Measurements from ENCODE around the gene NUDT15. TPM values are rescaled to one million over a fixed set of nuclear protein-coding genes. Genes with fewer than 3 reads are reported as not detected.

NUDT15 gene
- total and polyA plus RNA-seq, 10 of the 15 experiments (the other 5 are each of a cell fraction or from before 2014, with no cell fraction given), result 11.4 to 26.7 (median 18.0) TPM

Other genes with a start within 250 kb of the NUDT15 start
- gene SUCLA2, start 36.5 kb upstream of the NUDT15 start, total RNA-seq (2014; rRNA removed), result 30.0 and 30.5 TPM in 2 replicates
- gene SUCLA2, start 36.5 kb upstream of the NUDT15 start, total RNA-seq (2014; rRNA removed; fragmentation: Illumina TruSeq; extraction: Trizol), result 41.1 and 43.8 TPM in 2 replicates
- 35.3 and 36.8 TPM in 2 replicates for gene SUCLA2, start 36.5 kb upstream of the NUDT15 start, total RNA-seq (2021)
- gene SUCLA2, start 36.5 kb upstream of the NUDT15 start, polyA plus RNA-seq (2011; rRNA removed), result 50.7 and 86.2 TPM in 2 replicates
- gene SUCLA2, start 36.5 kb upstream of the NUDT15 start, polyA plus RNA-seq (2014; fragmentation: Illumina TruSeq; extraction: Trizol), result 36.8 and 43.0 TPM in 2 replicates
- gene SUCLA2, start 36.5 kb upstream of the NUDT15 start, polyA plus RNA-seq (2014; fragmentation: Nextera tagmentation; extraction: Ambion mirVana), result 10 to 100 TPM; 41.8 to 45.2 TPM
- 25.9 and 27.5 TPM in 2 replicates for gene SUCLA2, start 36.5 kb upstream of the NUDT15 start, polyA plus RNA-seq (2014; rRNA removed)
- gene SUCLA2, start 36.5 kb upstream of the NUDT15 start, polyA plus RNA-seq (2016; fragmentation: Nextera tagmentation; extraction: Ambion mirVana), result 10 to 100 TPM; 82.3 to 83.4 TPM
- gene MED4, start 57.4 kb downstream of the NUDT15 start, total RNA-seq (2014; rRNA removed), result 31.5 and 38.0 TPM in 2 replicates
- 48.4 and 51.9 TPM in 2 replicates for gene MED4, start 57.4 kb downstream of the NUDT15 start, total RNA-seq (2014; rRNA removed; fragmentation: Illumina TruSeq; extraction: Trizol)
- 40.1 and 43.7 TPM in 2 replicates for gene MED4, start 57.4 kb downstream of the NUDT15 start, total RNA-seq (2021)
- 92.5 and 107 TPM in 2 replicates for gene MED4, start 57.4 kb downstream of the NUDT15 start, polyA plus RNA-seq (2011; rRNA removed)
- 85.5 and 100 TPM in 2 replicates for gene MED4, start 57.4 kb downstream of the NUDT15 start, polyA plus RNA-seq (2014; fragmentation: Illumina TruSeq; extraction: Trizol)
- 100 to 1,000 TPM; 103 to 117 TPM for gene MED4, start 57.4 kb downstream of the NUDT15 start, polyA plus RNA-seq (2014; fragmentation: Nextera tagmentation; extraction: Ambion mirVana)
- 58.4 and 66.8 TPM in 2 replicates for gene MED4, start 57.4 kb downstream of the NUDT15 start, polyA plus RNA-seq (2014; rRNA removed)
- 10 to 100 TPM; 89.3 to 92.2 TPM for gene MED4, start 57.4 kb downstream of the NUDT15 start, polyA plus RNA-seq (2016; fragmentation: Nextera tagmentation; extraction: Ambion mirVana)
- 2.7 and 3.2 TPM in 2 replicates for gene ITM2B, start 195.5 kb downstream of the NUDT15 start, total RNA-seq (2014; rRNA removed)
- gene ITM2B, start 195.5 kb downstream of the NUDT15 start, total RNA-seq (2014; rRNA removed; fragmentation: Illumina TruSeq; extraction: Trizol), result 4.6 and 4.8 TPM in 2 replicates
- 6.8 and 7.2 TPM in 2 replicates for gene ITM2B, start 195.5 kb downstream of the NUDT15 start, total RNA-seq (2021)
- gene ITM2B, start 195.5 kb downstream of the NUDT15 start, polyA plus RNA-seq (2011; rRNA removed), result 18.1 and 22.6 TPM in 2 replicates
- gene ITM2B, start 195.5 kb downstream of the NUDT15 start, polyA plus RNA-seq (2014; fragmentation: Illumina TruSeq; extraction: Trizol), result 6.4 and 10.4 TPM in 2 replicates
- gene ITM2B, start 195.5 kb downstream of the NUDT15 start, polyA plus RNA-seq (2014; fragmentation: Nextera tagmentation; extraction: Ambion mirVana), result 1 to 10 TPM; 3.3 to 5.0 TPM
- 2.5 and 4.6 TPM in 2 replicates for gene ITM2B, start 195.5 kb downstream of the NUDT15 start, polyA plus RNA-seq (2014; rRNA removed)
- gene ITM2B, start 195.5 kb downstream of the NUDT15 start, polyA plus RNA-seq (2016; fragmentation: Nextera tagmentation; extraction: Ambion mirVana), result 1 to 10 TPM; 4.5 to 5.0 TPM

All from GM12878 (cell line).